Esophagus (tissue), 2 donors: Measurements from ENCODE around the gene KRT33A. TPM values are rescaled to one million over a fixed set of nuclear protein-coding genes. Genes with fewer than 3 reads are reported as not detected.
"Not testable (repeated sequence)": the region's sequence is repeated elsewhere in the genome, so short reads cannot be mapped to it uniquely, and the experiment has no call there.

Experiments
- H3K27ac ChIP-seq, 2 donors: one replicate each; pipeline ENCODE4 v1.5.1; 2013; ENCODE audit warnings: low read depth in 2 of 2, mild to moderate bottlenecking in 2 of 2, inconsistent platforms in 1 of 2, low read length in 1 of 2, moderate library complexity in 1 of 2
- H3K27me3 ChIP-seq, 2 donors: one replicate each; pipeline ENCODE4 v1.6.1; 2013; ENCODE audit warnings: low read length in 2 of 2, control low read depth in 1 of 2, mild to moderate bottlenecking in 1 of 2; ENCODE audit not compliant: insufficient read depth in 2 of 2, control insufficient read depth in 1 of 2
- H3K36me3 ChIP-seq, 2 donors: one replicate each; pipeline ENCODE4 v1.6.1; 2013; ENCODE audit warnings: low read length in 1 of 2; ENCODE audit not compliant: control insufficient read depth in 2 of 2, insufficient read depth in 2 of 2
- H3K4me1 ChIP-seq, 2 donors: one replicate each; pipeline ENCODE4 v1.6.1; 2013; ENCODE audit warnings: low read length in 1 of 2; ENCODE audit not compliant: control insufficient read depth in 2 of 2, insufficient read depth in 2 of 2
- H3K4me3 ChIP-seq, 2 donors: one replicate each; pipeline ENCODE4 v1.5.1; 2013; ENCODE audit warnings: low read length in 2 of 2, mild to moderate bottlenecking in 2 of 2, low read depth in 1 of 2, moderate library complexity in 1 of 2
- H3K9me3 ChIP-seq, 2 donors: one replicate each; pipeline ENCODE4 v1.6.1; 2013; ENCODE audit warnings: mild to moderate bottlenecking in 2 of 2, low read depth in 1 of 2, low read length in 1 of 2, moderate library complexity in 1 of 2; ENCODE audit not compliant: control insufficient read depth in 2 of 2, insufficient read depth in 1 of 2
- WGBS, 2 donors: extraction: QIAGEN DNeasy Blood & Tissue Kit; methylation state at CpG; one replicate each; pipeline ENCODE4 v1.1.7; 2013; 5-methylcytosine and 5-hydroxymethylcytosine counted together
- polyA plus RNA-seq, 2 donors: library from polyadenylated mRNA; stranded (reverse); fragments of 200-250 nt; gene quantifications; one replicate each; pipeline ENCODE4 v1.2.3, GENCODE V29; 2013
- donor health status: healthy with polysubstance abuse.
- donor health status: Bipolar disorder and iron deficiency.

Gene KRT33A
- polyA plus RNA-seq, 2 donors = 0.69 to 1.2 TPM

GRCh38 chr17:41346421-41346820 lies 4.2 kb downstream of the KRT33A start:
- peak overlapping the region in 1 of 2 donors; percentile 28 for H3K27ac ChIP-seq
- WGBS, 2 donors = 67 to 73% methylated on average over 16 of the region's 16 CpGs

GRCh38 chr17:41345992-41346391 lies 4.6 kb downstream of the KRT33A start:
- Histone ChIP-seq H3K27ac (peak overlapping the region in 1 of 2 donors; percentile 28), H3K9me3 (no peaks in the 10 kb centered on the region), H3K4me1 (peaks cover 6 to 18% of the 10 kb centered on the region in 2 donors), H3K27me3 (no peaks in the 10 kb centered on the region), H3K4me3 (no peak overlapping the region), H3K36me3 (no peaks in the 10 kb centered on the region)
- 66 to 68% methylated on average over 3 of the region's 3 CpGs for WGBS, 2 donors

More at GRCh38 chr17:41346421-41346820, 4.2 kb downstream of the KRT33A start:
- not testable (repeated sequence) for H3K4me3 ChIP-seq, H3K36me3 ChIP-seq, H3K9me3 ChIP-seq, H3K27me3 ChIP-seq
- H3K4me1 ChIP-seq = peaks cover 6 to 17% of the 10 kb centered on the region in 2 donors

- Histone ChIP-seq H3K4me3 (no peak overlapping the region), H3K9me3 (no peaks in the 10 kb centered on the region), H3K4me1 (peaks cover 6 to 19% of the 10 kb centered on the region in 2 donors), H3K27ac (peak overlapping the region in 1 of 2 donors; percentile 2), H3K27me3 (no peaks in the 10 kb centered on the region), H3K36me3 (no peaks in the 10 kb centered on the region)
- 68 to 72% methylated on average over 3 of the region's 3 CpGs for WGBS, 2 donors
These were observed 7.6 kb downstream of the KRT33A start for GRCh38 chr17:41343029-41343428.

- Histone ChIP-seq H3K4me3 (no peak overlapping the region), H3K9me3 (no peaks in the 10 kb centered on the region), H3K27me3 (no peaks in the 10 kb centered on the region), H3K36me3 (no peaks in the 10 kb centered on the region), H3K4me1 (peaks cover 6 to 19% of the 10 kb centered on the region in 2 donors), H3K27ac (peak overlapping the region; percentile 53 to 68)
- WGBS, 2 donors = 58 to 59% methylated on average over 7 of the region's 7 CpGs
These were observed 9.4 kb downstream of the KRT33A start for GRCh38 chr17:41340934-41341861.

- 45 to 55% methylated on average over 3 of the region's 3 CpGs for WGBS, 2 donors
- H3K9me3 ChIP-seq = no peaks in the 10 kb centered on the region
- peaks cover 3 to 20% of the 10 kb centered on the region in 2 donors for H3K4me1 ChIP-seq
- no peak overlapping the region for H3K4me3 ChIP-seq
- no peaks in the 10 kb centered on the region for H3K27me3 ChIP-seq
- H3K36me3 ChIP-seq = no peaks in the 10 kb centered on the region
- peak overlapping the region; percentile 55 to 76 for H3K27ac ChIP-seq
These were observed 10.1 kb downstream of the KRT33A start for GRCh38 chr17:41340494-41340893.

- Histone ChIP-seq H3K4me1 (peaks cover 8 to 26% of the 10 kb centered on the region in 2 donors), H3K9me3 (no peaks in the 10 kb centered on the region), H3K36me3 (no peaks in the 10 kb centered on the region), H3K27ac (peak overlapping the region; percentile 76 to 81), H3K4me3 (no peak overlapping the region), H3K27me3 (no peaks in the 10 kb centered on the region)
- WGBS, 2 donors = 30 to 43% methylated on average over 2 of the region's 2 CpGs
These were observed 11.0 kb downstream of the KRT33A start for GRCh38 chr17:41339571-41340172.

GRCh38 chr17:41338961-41339485 lies 11.6 kb downstream of the KRT33A start:
- Histone ChIP-seq H3K27ac (peak overlapping the region; percentile 76 to 83), H3K4me1 (peaks cover 10 to 30% of the 10 kb centered on the region in 2 donors), H3K27me3 (no peaks in the 10 kb centered on the region), H3K4me3 (no peak overlapping the region), H3K36me3 (no peaks in the 10 kb centered on the region), H3K9me3 (no peaks in the 10 kb centered on the region)
- WGBS, 2 donors = 19 to 30% methylated on average over 5 of the region's 5 CpGs

- H3K9me3 ChIP-seq = no peaks in the 10 kb centered on the region
- H3K4me1 ChIP-seq = peaks cover 8 to 23% of the 10 kb centered on the region in 2 donors
- H3K36me3 ChIP-seq = no peaks in the 10 kb centered on the region
- H3K27me3 ChIP-seq = no peaks in the 10 kb centered on the region
- no peak overlapping the region for H3K27ac ChIP-seq
- WGBS, 2 donors = 82 to 94% methylated on average over 1 of the region's 1 CpG
- H3K4me3 ChIP-seq = no peak overlapping the region
These were observed 14.9 kb downstream of the KRT33A start for GRCh38 chr17:41335747-41336146.

- H3K9me3 ChIP-seq = no peaks in the 10 kb centered on the region
- H3K27ac ChIP-seq = peak overlapping the region in 1 of 2 donors; percentile 37
- H3K4me3 ChIP-seq = no peak overlapping the region
- WGBS, 2 donors = 62 to 70% methylated on average over 6 of the region's 6 CpGs
- peaks cover 8 to 19% of the 10 kb centered on the region in 2 donors for H3K4me1 ChIP-seq
- no peaks in the 10 kb centered on the region for H3K36me3 ChIP-seq
- no peaks in the 10 kb centered on the region for H3K27me3 ChIP-seq
These were observed 16.0 kb downstream of the KRT33A start for GRCh38 chr17:41334385-41335305.
